Kidney epithelial cell (primary cell): ENCODE data around the gene HNMT. TPM values are rescaled to one million over a fixed set of nuclear protein-coding genes. Genes with fewer than 3 reads are reported as not detected.

Experiments used
- DNase-seq: peaks from one replicate; pipeline ENCODE4 v3.0.0-alpha.2; 2010; ENCODE audit warnings: low read depth
- H3K27me3 ChIP-seq: 2 replicates; pipeline ENCODE4 v1.6.0; 2011; ENCODE audit warnings: low read length; ENCODE audit not compliant: control insufficient read depth, insufficient read depth
- H3K36me3 ChIP-seq: 2 replicates; pipeline ENCODE4 v1.5.1; 2011; ENCODE audit warnings: low read length; ENCODE audit not compliant: control insufficient read depth, insufficient read depth
- H3K4me3 ChIP-seq: 2 replicates; pipeline ENCODE4 v1.5.1; 2011; ENCODE audit warnings: low read depth, mild to moderate bottlenecking, control low read depth, low read length
- CTCF ChIP-seq: IDR thresholded peaks from 2 replicates; pipeline ENCODE4 v1.5.1; 2011; ENCODE audit warnings: mild to moderate bottlenecking, moderate library complexity, low read length, control low read depth, inconsistent platforms; ENCODE audit not compliant: insufficient read depth, poor library complexity, severe bottlenecking
- total RNA-seq: library from RNA; depleted of rRNA; stranded (reverse); fragments of >200 nt; gene quantifications from 2 replicates; pipeline ENCODE4 v1.2.3, GENCODE V29; 2015

HNMT gene
- total RNA-seq, 1 donor from 2014 or later = 9.9 TPM

- no peak overlapping the region for H3K4me3 ChIP-seq
- H3K27me3 ChIP-seq = no peaks in the 10 kb centered on the region
- TF ChIP-seq CTCF = no peak
- H3K36me3 ChIP-seq = no peaks in the 10 kb centered on the region
- DNase-seq = no peak
Measured at GRCh38 chr2:138020432-138020831, 56.2 kb downstream of the HNMT start.

DNA sequence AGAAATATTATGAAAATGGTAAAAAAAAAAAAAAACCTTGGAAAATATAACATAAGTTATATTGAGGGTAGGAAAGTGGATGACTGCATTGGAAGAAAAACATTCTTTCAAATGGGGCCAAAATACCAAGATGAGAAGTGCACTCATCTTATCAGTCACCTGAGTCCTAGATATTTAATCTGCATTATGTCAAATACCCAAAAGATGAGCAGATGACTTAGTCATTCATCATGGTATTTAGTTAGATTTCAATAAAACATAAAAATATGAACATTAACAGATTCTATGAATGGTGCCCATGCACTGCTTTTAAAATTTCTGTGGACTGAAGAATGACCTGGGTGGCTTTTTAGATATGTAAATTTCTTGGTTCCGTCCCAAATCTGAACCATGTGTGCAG is 56.9 kb downstream of the HNMT start:
- Histone ChIP-seq H3K27me3 (no peaks in the 10 kb centered on the region), H3K4me3 (no peak overlapping the region), H3K36me3 (no peaks in the 10 kb centered on the region)
- DNase-seq = no peak
- no peak for TF ChIP-seq CTCF

DNA sequence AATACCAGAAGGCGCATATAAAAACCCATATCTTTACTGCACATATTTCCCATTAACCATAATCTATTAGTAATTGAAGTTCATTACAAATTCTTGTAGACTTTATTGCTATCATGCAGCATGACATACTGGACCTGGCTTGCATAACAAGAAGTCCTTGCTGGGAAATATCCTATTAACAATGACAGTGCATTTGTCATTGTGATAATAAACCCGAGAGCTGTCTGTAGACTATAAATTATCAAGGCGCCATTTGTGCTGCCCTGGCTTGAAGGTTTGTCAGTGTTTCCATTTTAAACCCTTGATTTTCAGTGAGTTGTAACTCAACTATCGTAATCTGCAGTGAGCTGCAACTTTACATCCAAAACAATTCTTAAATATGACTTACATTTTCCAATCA is 59.0 kb downstream of the HNMT start:
- no peak overlapping the region for H3K4me3 ChIP-seq
- no peak for DNase-seq
- no peak for TF ChIP-seq CTCF
- no peaks in the 10 kb centered on the region for H3K27me3 ChIP-seq
- no peaks in the 10 kb centered on the region for H3K36me3 ChIP-seq

DNA sequence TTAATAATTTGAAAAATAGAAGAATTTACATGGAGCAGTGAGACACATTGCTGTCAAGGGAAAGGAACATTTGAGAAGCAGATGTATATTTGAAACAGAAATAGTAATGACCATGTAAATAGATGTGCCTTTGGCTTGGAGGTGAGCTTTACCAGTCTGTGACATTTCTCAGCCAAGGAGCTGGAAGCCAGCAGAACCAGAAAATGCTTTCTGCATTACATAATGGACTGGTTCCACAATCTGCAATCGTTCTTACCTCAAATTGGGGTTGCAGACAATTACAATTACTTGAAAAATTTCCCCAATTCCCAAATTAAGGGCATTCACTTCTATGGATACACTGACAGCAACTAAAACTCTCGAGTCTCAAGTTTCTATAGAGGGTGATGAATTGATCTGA is 59.7 kb downstream of the HNMT start:
- TF ChIP-seq CTCF = no peak
- no peak overlapping the region for H3K4me3 ChIP-seq
- no peak for DNase-seq
- no peaks in the 10 kb centered on the region for H3K36me3 ChIP-seq
- H3K27me3 ChIP-seq = no peaks in the 10 kb centered on the region

- Histone ChIP-seq H3K4me3 (no peak overlapping the region), H3K27me3 (no peaks in the 10 kb centered on the region), H3K36me3 (no peaks in the 10 kb centered on the region)
- DNase-seq = no peak
- TF ChIP-seq CTCF = no peak
Measured at GRCh38 chr2:138026111-138027020, 62.1 kb downstream of the HNMT start.

- DNase-seq = no peak
- H3K4me3 ChIP-seq = no peak overlapping the region
- no peak for TF ChIP-seq CTCF
- H3K36me3 ChIP-seq = no peaks in the 10 kb centered on the region
- H3K27me3 ChIP-seq = no peaks in the 10 kb centered on the region
Measured at GRCh38 chr2:138028538-138028937, 64.3 kb downstream of the HNMT start.
